Hepatocyte (in vitro differentiated cells): ENCODE results near the gene XPNPEP1.

Experiments
- EZH2 ChIP-seq: fragments of 200-600 bp; sonication (generic); IDR thresholded peaks from 2 replicates; pipeline ENCODE4 v1.6.1; 2016; ENCODE audit warnings: antibody characterized with exemption, mild to moderate bottlenecking, borderline replicate concordance
- EZH2phosphoT487 ChIP-seq: fragments of 200-600 bp; sonication (generic); IDR thresholded peaks from one replicate; pipeline ENCODE4 v1.6.1; 2018; ENCODE audit warnings: antibody characterized with exemption, mild to moderate bottlenecking, low read depth, moderate library complexity; ENCODE audit not compliant: unreplicated experiment, severe bottlenecking
- TF ChIP-seq, protein P1 (sequence below): fragments of 200-600 bp; sonication (generic); IDR thresholded peaks from 2 replicates; pipeline ENCODE4 v1.5.1; 2016; ENCODE audit warnings: antibody characterized with exemption, mild to moderate bottlenecking; ENCODE audit not compliant: poor library complexity

DNA sequence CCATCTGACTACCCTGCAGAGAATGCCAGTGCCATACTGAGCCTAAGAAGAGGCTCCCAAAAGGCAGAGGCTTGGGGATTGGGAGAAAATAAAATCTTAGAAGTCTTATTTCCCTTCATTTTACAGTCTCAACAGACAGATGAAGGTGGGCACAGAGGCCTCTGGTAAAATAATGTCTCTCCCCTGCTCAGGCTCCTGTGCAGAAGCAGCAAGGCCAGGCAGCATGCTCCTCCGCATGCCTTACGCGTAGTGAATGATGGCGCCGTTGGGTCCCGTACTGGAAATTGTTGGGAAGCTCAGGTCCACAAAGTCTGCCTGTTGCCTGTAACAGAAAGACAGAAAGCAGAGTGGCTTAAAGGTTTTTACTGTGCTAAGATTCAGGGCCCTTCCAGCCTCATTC lies 45.8 kb downstream of the XPNPEP1 start:
- TF ChIP-seq, protein P1, sequence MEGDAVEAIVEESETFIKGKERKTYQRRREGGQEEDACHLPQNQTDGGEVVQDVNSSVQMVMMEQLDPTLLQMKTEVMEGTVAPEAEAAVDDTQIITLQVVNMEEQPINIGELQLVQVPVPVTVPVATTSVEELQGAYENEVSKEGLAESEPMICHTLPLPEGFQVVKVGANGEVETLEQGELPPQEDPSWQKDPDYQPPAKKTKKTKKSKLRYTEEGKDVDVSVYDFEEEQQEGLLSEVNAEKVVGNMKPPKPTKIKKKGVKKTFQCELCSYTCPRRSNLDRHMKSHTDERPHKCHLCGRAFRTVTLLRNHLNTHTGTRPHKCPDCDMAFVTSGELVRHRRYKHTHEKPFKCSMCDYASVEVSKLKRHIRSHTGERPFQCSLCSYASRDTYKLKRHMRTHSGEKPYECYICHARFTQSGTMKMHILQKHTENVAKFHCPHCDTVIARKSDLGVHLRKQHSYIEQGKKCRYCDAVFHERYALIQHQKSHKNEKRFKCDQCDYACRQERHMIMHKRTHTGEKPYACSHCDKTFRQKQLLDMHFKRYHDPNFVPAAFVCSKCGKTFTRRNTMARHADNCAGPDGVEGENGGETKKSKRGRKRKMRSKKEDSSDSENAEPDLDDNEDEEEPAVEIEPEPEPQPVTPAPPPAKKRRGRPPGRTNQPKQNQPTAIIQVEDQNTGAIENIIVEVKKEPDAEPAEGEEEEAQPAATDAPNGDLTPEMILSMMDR, result no peak
- TF ChIP-seq EZH2phosphoT487 (no peak), EZH2 (no peak)
